GM23338 (cell line): ENCODE data around the gene NR1H3. TPM values are rescaled to one million over a fixed set of nuclear protein-coding genes. Genes with fewer than 3 reads are reported as not detected.
A peak's percentile ranks its signal among the peaks of the same experiment; 100 is the strongest.

Experiments
- ATAC-seq: fragments of 200-7000 bp; cut with Tn5 transposase; 3 replicates; pipeline ENCODE4 v1.9.1; 2020
- DNase-seq: peaks from one replicate; pipeline ENCODE4 v3.0.0-alpha.2; 2015; ENCODE audit warnings: low spot score
- H2AFZ ChIP-seq: fragments of 200-600 bp; sonication (generic); 2 replicates; pipeline ENCODE4 v1.8.0; 2016; ENCODE audit warnings: antibody characterized with exemption, mild to moderate bottlenecking, moderate library complexity
- H3F3A ChIP-seq: fragments of 200-600 bp; sonication (generic); replicated peaks from 2 replicates; pipeline ENCODE4 v1.8.0; 2017; ENCODE audit warnings: antibody characterized with exemption, mixed run types, low read depth
- H3K27ac ChIP-seq: fragments of 200-600 bp; sonication (generic); 2 replicates; pipeline ENCODE4 v1.6.1; 2016; ENCODE audit warnings: low read depth
- H3K27me3 ChIP-seq: fragments of 200-600 bp; sonication (generic); 2 replicates; pipeline ENCODE4 v1.8.0; 2016; ENCODE audit warnings: mild to moderate bottlenecking, mixed run types, moderate library complexity; ENCODE audit not compliant: insufficient read depth
- H3K36me3 ChIP-seq: fragments of 200-600 bp; sonication (generic); 2 replicates; pipeline ENCODE4 v1.8.0; 2016; ENCODE audit warnings: mild to moderate bottlenecking; ENCODE audit not compliant: insufficient read depth
- H3K4me1 ChIP-seq: fragments of 200-600 bp; sonication (generic); 2 replicates; pipeline ENCODE4 v1.8.0; 2016; ENCODE audit warnings: mild to moderate bottlenecking, moderate library complexity; ENCODE audit not compliant: insufficient read depth
- H3K4me2 ChIP-seq: fragments of 200-600 bp; sonication (generic); 2 replicates; pipeline ENCODE4 v1.7.1; 2017; ENCODE audit warnings: mixed run types
- H3K4me3 ChIP-seq: fragments of 200-600 bp; sonication (generic); 2 replicates; pipeline ENCODE4 v1.6.1; 2016; ENCODE audit warnings: mixed run types
- H3K79me2 ChIP-seq: fragments of 200-600 bp; sonication (generic); replicated peaks from 2 replicates; pipeline ENCODE4 v1.8.0; 2017; ENCODE audit warnings: mild to moderate bottlenecking; ENCODE audit not compliant: insufficient read depth
- H3K9me2 ChIP-seq: fragments of 200-600 bp; sonication (generic); 2 replicates; pipeline ENCODE4 v1.8.0; 2017; ENCODE audit not compliant: insufficient read depth
- H4K20me1 ChIP-seq: fragments of 200-600 bp; sonication (generic); replicated peaks from 2 replicates; pipeline ENCODE4 v1.8.0; 2017; ENCODE audit warnings: mild to moderate bottlenecking; ENCODE audit not compliant: insufficient read depth
- H3K27ac Mint-ChIP-seq: 2 replicates; pipeline ENCODE4 v1.8.0; 2020; ENCODE audit warnings: inconsistent platforms, mild to moderate bottlenecking, moderate library complexity, mixed read lengths
- H3K27me3 Mint-ChIP-seq: 3 replicates; pipeline ENCODE4 v1.8.0; 2022; ENCODE audit warnings: low read depth, mild to moderate bottlenecking, moderate library complexity, mixed read lengths, inconsistent platforms; ENCODE audit not compliant: insufficient read depth, poor library complexity
- H3K36me3 Mint-ChIP-seq: 3 replicates; pipeline ENCODE4 v1.8.0; 2021; ENCODE audit warnings: low read depth, mild to moderate bottlenecking, inconsistent platforms, moderate library complexity, mixed read lengths
- H3K4me1 Mint-ChIP-seq: 3 replicates; pipeline ENCODE4 v1.8.0; 2020; ENCODE audit warnings: mild to moderate bottlenecking, inconsistent platforms, mixed read lengths
- H3K4me3 Mint-ChIP-seq: 3 replicates; pipeline ENCODE4 v1.8.0; 2021; ENCODE audit warnings: moderate library complexity, mild to moderate bottlenecking, inconsistent platforms, mixed read lengths
- H3K9me3 Mint-ChIP-seq: 3 replicates; pipeline ENCODE4 v1.8.0; 2020; ENCODE audit warnings: moderate library complexity, mild to moderate bottlenecking, inconsistent platforms, mixed read lengths
- ETS1 ChIP-seq: IDR thresholded peaks from 2 replicates; pipeline ENCODE4 v1.6.1; 2016; ENCODE audit warnings: antibody characterized with exemption
- EZH2 ChIP-seq: fragments of 200-600 bp; sonication (generic); IDR thresholded peaks from one replicate; pipeline ENCODE4 v1.8.0; 2017; ENCODE audit warnings: antibody characterized with exemption, mild to moderate bottlenecking, low read depth; ENCODE audit not compliant: unreplicated experiment
- EZH2phosphoT487 ChIP-seq: fragments of 200-600 bp; sonication (generic); IDR thresholded peaks from one replicate; pipeline ENCODE4 v1.8.1; 2018; ENCODE audit warnings: antibody characterized with exemption; ENCODE audit not compliant: unreplicated experiment
- JUNB ChIP-seq: IDR thresholded peaks from one replicate; pipeline ENCODE4 v1.6.1; 2016; ENCODE audit warnings: antibody characterized with exemption; ENCODE audit not compliant: unreplicated experiment
- NANOG ChIP-seq: IDR thresholded peaks from 2 replicates; pipeline ENCODE4 v1.6.1; 2016; ENCODE audit warnings: antibody characterized with exemption, borderline replicate concordance
- POLR2AphosphoS5 ChIP-seq: IDR thresholded peaks from 2 replicates; pipeline ENCODE4 v1.6.1; 2016; ENCODE audit warnings: antibody characterized with exemption, low read depth
- STAT1 ChIP-seq: IDR thresholded peaks from one replicate; pipeline ENCODE4 v1.6.1; 2016; ENCODE audit warnings: antibody characterized with exemption; ENCODE audit not compliant: unreplicated experiment
- ZNF114 ChIP-seq: fragments of 250-450 bp; sonication (Bioruptor Pico); IDR thresholded peaks from 2 replicates; pipeline ENCODE4 v1.5.0; 2020; ENCODE audit warnings: mild to moderate bottlenecking, moderate library complexity
- ZNF331 ChIP-seq: fragments of 250-450 bp; sonication (Bioruptor Pico); IDR thresholded peaks from 2 replicates; pipeline ENCODE4 v1.5.0; 2020; ENCODE audit warnings: low read depth, mild to moderate bottlenecking, moderate library complexity
- ZNF462 ChIP-seq: fragments of 250-450 bp; sonication (Bioruptor Pico); IDR thresholded peaks from 2 replicates; pipeline ENCODE4 v1.5.0; 2020; ENCODE audit warnings: mild to moderate bottlenecking, moderate library complexity
- polyA plus RNA-seq: library from polyadenylated mRNA; unstranded; fragments of >200 nt; fragmentation: Nextera tagmentation; extraction: Ambion mirVana; gene quantifications from 2 replicates; pipeline ENCODE4 v1.2.1, GENCODE V29; 2016
- total RNA-seq: library from RNA; depleted of rRNA; stranded (reverse); fragments of >200 nt; shearing (Covaris generic); gene quantifications from 2 replicates; pipeline ENCODE4 v1.2.3, GENCODE V29; 2014
- TF ChIP-seq, protein P1 (sequence below), 2 experiments: fragments of 200-600 bp in 1 of 2; sonication (generic) in 1 of 2; conservative IDR thresholded peaks; 2 replicates each; pipeline versions ENCODE4 v1.5.1 to v1.6.1; 2016 to 2017; ENCODE audit warnings: antibody characterized with exemption in 2 of 2, low read depth in 2 of 2, mild to moderate bottlenecking in 2 of 2, moderate library complexity in 1 of 2

The NR1H3 gene
- total and polyA plus RNA-seq, 2 experiments from 2014 or later, result 16.5 to 23.7 TPM

DNA sequence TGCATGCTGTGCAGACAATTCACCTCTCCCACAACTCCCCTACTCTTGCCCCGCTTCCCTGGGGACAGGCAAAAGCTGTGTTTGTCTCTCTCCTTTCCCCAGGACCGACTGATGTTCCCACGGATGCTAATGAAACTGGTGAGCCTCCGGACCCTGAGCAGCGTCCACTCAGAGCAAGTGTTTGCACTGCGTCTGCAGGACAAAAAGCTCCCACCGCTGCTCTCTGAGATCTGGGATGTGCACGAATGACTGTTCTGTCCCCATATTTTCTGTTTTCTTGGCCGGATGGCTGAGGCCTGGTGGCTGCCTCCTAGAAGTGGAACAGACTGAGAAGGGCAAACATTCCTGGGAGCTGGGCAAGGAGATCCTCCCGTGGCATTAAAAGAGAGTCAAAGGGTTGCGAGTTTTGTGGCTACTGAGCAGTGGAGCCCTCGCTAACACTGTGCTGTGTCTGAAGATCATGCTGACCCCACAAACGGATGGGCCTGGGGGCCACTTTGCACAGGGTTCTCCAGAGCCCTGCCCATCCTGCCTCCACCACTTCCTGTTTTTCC, 10.7 kb downstream of the NR1H3 start (continued):
- TF ChIP-seq ZNF462 (CRISPR knock-in tag) (no peak), EZH2phosphoT487 (no peak), ZNF331 (CRISPR knock-in tag) (no peak), JUNB (no peak), ZNF114 (CRISPR knock-in tag) (no peak), EZH2 (no peak)

GRCh38 chr11:47269002-47269828, 11.4 kb downstream of the NR1H3 start:
- H3K4me3 Mint-ChIP-seq, result peak overlapping the region; percentile 88
- peak overlapping the region; percentile 96 for H3K4me2 ChIP-seq
- H3K4me3 ChIP-seq, result peak overlapping the region; percentile 88
- H3K36me3 ChIP-seq, result no peaks in the 10 kb centered on the region; the same call in 1 of the 2 replicates
- peak; percentile 68 for ATAC-seq
- peak overlapping the region; percentile 89 for H2AFZ ChIP-seq
- peaks cover 38% of the 10 kb centered on the region for H3K79me2 ChIP-seq
- H3K27ac ChIP-seq, result peak overlapping the region; percentile 99
- H3K27me3 Mint-ChIP-seq, result peaks cover 9% of the 10 kb centered on the region
- peak; percentile 95 for DNase-seq
- H3K4me1 ChIP-seq, result peaks cover 36% of the 10 kb centered on the region
- peak overlapping the region; percentile 96 for H3K27ac Mint-ChIP-seq
- H3F3A ChIP-seq, result peaks cover 22% of the 10 kb centered on the region
- no peaks in the 10 kb centered on the region for H3K9me3 Mint-ChIP-seq
- peaks cover 28% of the 10 kb centered on the region for H4K20me1 ChIP-seq
- no peaks in the 10 kb centered on the region for H3K9me2 ChIP-seq
- peaks cover 41% of the 10 kb centered on the region for H3K4me1 Mint-ChIP-seq
- no peaks in the 10 kb centered on the region for H3K27me3 ChIP-seq
- peaks cover under 1% of the 10 kb centered on the region; the same call in 2 of the 3 replicates for H3K36me3 Mint-ChIP-seq
- peak; percentile 57 for TF ChIP-seq POLR2AphosphoS5
- TF ChIP-seq, protein P1, sequence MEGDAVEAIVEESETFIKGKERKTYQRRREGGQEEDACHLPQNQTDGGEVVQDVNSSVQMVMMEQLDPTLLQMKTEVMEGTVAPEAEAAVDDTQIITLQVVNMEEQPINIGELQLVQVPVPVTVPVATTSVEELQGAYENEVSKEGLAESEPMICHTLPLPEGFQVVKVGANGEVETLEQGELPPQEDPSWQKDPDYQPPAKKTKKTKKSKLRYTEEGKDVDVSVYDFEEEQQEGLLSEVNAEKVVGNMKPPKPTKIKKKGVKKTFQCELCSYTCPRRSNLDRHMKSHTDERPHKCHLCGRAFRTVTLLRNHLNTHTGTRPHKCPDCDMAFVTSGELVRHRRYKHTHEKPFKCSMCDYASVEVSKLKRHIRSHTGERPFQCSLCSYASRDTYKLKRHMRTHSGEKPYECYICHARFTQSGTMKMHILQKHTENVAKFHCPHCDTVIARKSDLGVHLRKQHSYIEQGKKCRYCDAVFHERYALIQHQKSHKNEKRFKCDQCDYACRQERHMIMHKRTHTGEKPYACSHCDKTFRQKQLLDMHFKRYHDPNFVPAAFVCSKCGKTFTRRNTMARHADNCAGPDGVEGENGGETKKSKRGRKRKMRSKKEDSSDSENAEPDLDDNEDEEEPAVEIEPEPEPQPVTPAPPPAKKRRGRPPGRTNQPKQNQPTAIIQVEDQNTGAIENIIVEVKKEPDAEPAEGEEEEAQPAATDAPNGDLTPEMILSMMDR (conservative IDR thresholded peaks at IDR 0.05; ENCODE audit: low read depth in 2 of 2), result no peak
- no peak for TF ChIP-seq EZH2
- TF ChIP-seq ETS1, result peak; percentile 52; the same call in 1 of the 2 replicates
- no peak for TF ChIP-seq NANOG
- TF ChIP-seq JUNB, result no peak
- no peak for TF ChIP-seq EZH2phosphoT487
- no peak for TF ChIP-seq STAT1
